ENCODE results near the gene OCA2.
"Not testable (repeated sequence)": the region's sequence is repeated elsewhere in the genome, so short reads cannot be mapped to it uniquely, and the experiment has no call there.

The OCA2 gene

DNA sequence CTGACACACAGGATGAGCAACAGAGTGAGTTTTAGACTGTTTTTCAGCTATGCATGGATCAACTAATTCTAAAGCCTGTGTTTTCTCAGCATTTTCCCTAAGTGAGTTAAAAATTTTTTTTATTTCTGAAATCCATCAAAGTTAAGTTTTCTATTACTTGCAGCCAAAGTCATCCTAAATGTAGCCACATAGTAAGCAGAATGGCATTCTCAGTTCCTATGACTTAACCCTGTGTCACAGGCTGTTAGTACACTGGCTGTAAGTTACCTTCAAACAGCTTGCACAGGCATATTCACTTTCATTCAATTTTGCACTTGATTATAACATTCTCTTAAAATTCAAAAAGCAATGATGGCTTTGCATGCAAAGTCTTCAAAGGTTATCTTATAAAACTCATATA, 368.2 kb downstream of the OCA2 start:
- TF ChIP-seq CTCF (IDR thresholded peaks at IDR 0.05; ENCODE audit: control insufficient read depth, extremely low read depth, insufficient read depth), result no peak
- no peak for DNase-seq (ENCODE audit: low read depth)
- H3K4me3 ChIP-seq (ENCODE audit: low read depth, low read length), result no peak overlapping the region

DNA sequence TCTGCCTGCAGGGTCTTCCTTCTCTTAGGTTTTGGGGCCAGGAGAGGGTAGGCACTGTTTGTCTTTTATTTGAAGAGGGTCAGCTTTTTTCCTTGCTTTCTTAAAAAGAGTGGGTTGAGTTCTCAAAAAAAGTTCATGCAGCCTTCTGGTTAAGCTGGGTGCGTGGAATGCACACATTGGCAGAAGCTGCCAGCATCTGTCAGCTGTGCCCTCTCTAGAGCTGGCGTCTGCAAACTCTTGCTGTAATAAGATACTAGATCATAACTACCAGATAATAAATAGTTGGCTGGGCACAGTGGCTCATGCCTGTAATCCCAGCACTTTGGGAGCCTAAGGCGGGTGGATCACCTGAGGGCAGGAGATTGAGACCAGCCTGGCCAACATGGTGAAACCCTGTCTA, 373.4 kb downstream of the OCA2 start:
- TF ChIP-seq CTCF (IDR thresholded peaks at IDR 0.05; ENCODE audit: control insufficient read depth, extremely low read depth, insufficient read depth), result no peak
- H3K4me3 ChIP-seq (ENCODE audit: low read depth, low read length), result no peak overlapping the region
- DNase-seq (ENCODE audit: low read depth), result peak; percentile 6

GRCh38 chr15:27723821-27724220, 375.3 kb downstream of the OCA2 start:
- H3K4me3 ChIP-seq (ENCODE audit: low read depth, low read length), result no peak overlapping the region
- no peak for TF ChIP-seq CTCF (IDR thresholded peaks at IDR 0.05; ENCODE audit: control insufficient read depth, extremely low read depth, insufficient read depth)
- no peak for DNase-seq (ENCODE audit: low read depth)

GRCh38 chr15:27722102-27722501, 377.0 kb downstream of the OCA2 start:
- no peak for TF ChIP-seq CTCF (IDR thresholded peaks at IDR 0.05; ENCODE audit: control insufficient read depth, extremely low read depth, insufficient read depth)
- DNase-seq (ENCODE audit: low read depth), result no peak
- H3K4me3 ChIP-seq (ENCODE audit: low read depth, low read length), result no peak overlapping the region

DNA sequence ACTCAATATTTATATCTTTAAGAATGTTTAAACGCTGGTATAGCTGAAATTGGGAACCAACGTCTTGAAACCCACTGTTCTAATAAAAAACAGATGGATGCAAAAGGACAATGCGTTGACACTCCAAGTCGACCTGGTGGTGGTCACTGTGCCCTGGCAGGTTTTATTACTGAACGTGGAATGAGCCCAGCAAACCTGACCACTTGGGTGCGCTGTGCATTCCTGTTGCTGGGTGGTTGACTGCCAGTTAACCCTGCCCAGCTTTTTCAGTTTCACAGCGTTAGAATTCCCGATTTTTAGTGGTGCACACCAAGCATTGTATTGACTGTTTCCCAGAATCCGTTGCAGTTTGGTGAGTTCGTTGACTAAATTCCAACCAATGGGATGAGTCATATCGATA, 384.4 kb downstream of the OCA2 start:
- no peak for DNase-seq (ENCODE audit: low read depth)
- 0 out of 2 replicates have a peak, but pooled peaks have one; percentile 16 for TF ChIP-seq CTCF (IDR thresholded peaks at IDR 0.05; ENCODE audit: control insufficient read depth, extremely low read depth, insufficient read depth)
- H3K4me3 ChIP-seq (ENCODE audit: low read depth, low read length), result no peak overlapping the region

DNA sequence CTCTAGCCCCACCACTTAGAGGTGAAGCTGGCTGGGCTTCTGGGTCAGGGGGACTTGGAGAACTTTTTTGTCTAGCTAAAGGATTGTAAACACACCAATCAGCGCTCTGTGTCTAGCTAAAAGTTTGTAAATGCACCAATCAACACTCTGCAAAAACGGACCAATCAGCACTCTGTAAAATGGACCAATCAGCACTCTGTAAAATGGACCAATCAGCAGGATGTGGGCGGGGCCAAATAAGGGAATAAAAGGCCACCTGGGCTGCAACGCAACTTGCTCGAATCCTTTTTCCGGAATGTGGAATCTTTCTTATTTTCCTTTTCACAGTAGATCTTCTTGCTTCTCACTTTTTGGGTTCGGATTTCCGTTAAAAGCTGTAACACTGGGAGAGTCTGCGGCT, 385.3 kb downstream of the OCA2 start:
- not testable (repeated sequence) for DNase-seq (ENCODE audit: low read depth); H3K4me3 ChIP-seq (ENCODE audit: low read depth, low read length)

DNA sequence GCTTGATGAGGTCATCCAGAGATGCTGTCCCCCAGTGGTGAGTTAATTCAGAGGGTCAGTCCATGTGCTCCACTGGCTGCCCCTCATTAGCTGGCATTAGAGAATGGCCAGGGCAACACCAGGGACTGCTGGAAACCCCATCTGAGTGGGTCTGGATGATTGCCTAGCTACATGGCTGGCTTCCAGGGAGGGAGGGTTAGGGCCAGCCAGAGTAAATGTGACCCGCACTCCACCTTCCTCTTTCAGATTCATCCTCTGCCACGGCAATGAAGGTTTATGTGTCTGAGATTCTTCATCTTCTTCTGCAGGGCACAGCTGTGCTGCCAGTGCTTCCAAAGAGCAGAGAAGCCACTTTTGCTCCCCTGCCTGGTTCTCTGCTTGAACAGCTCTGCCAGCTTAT, 391.9 kb downstream of the OCA2 start:
- H3K4me3 ChIP-seq (ENCODE audit: low read depth, low read length), result no peak overlapping the region
- TF ChIP-seq CTCF (IDR thresholded peaks at IDR 0.05; ENCODE audit: control insufficient read depth, extremely low read depth, insufficient read depth), result no peak
- DNase-seq (ENCODE audit: low read depth), result no peak

- no peak for DNase-seq (ENCODE audit: low read depth)
- no peak overlapping the region for H3K4me3 ChIP-seq (ENCODE audit: low read depth, low read length)
- no peak for TF ChIP-seq CTCF (IDR thresholded peaks at IDR 0.05; ENCODE audit: control insufficient read depth, extremely low read depth, insufficient read depth)
Measured at GRCh38 chr15:27706300-27706699, 392.8 kb downstream of the OCA2 start.

Measured in LNCaP clone FGC (cell line).